Testis (tissue), 3 donors: ENCODE data around the gene BRAP. TPM values are rescaled to one million over a fixed set of nuclear protein-coding genes. Genes with fewer than 3 reads are reported as not detected.
"Not testable (repeated sequence)": the region's sequence is repeated elsewhere in the genome, so short reads cannot be mapped to it uniquely, and the experiment has no call there.

Experiments used
- DNase-seq: peaks from one replicate; pipeline ENCODE4 v3.0.0-alpha.2; 2019
- H3K27ac ChIP-seq, 2 donors: fragments of 200-600 bp; sonication (generic); one replicate each; pipeline ENCODE4 v1.5.1; 2019
- H3K27me3 ChIP-seq: fragments of 200-600 bp; sonication (generic); one replicate; pipeline ENCODE4 v1.5.1; 2019
- H3K36me3 ChIP-seq: fragments of 200-600 bp; sonication (generic); one replicate; pipeline ENCODE4 v1.5.1; 2017; ENCODE audit warnings: low read depth; ENCODE audit errors: missing control alignments
- H3K4me1 ChIP-seq: fragments of 200-600 bp; sonication (generic); one replicate; pipeline ENCODE4 v1.5.1; 2019
- H3K4me3 ChIP-seq, 2 donors: fragments of 200-600 bp; sonication (generic); one replicate each; pipeline ENCODE4 v1.5.1; 2017 to 2019
- H3K9me3 ChIP-seq: fragments of 200-600 bp; sonication (generic); one replicate; pipeline ENCODE4 v1.5.1; 2017
- POLR2A ChIP-seq: fragments of 450-650 bp; IDR thresholded peaks from one replicate; pipeline ENCODE4 v1.6.1; 2017; ENCODE audit warnings: antibody characterized with exemption, mild to moderate bottlenecking, moderate library complexity
- WGBS, 2 donors: methylation state at CpG; one replicate each; pipeline ENCODE4 v1.1.5; 2018; 5-methylcytosine and 5-hydroxymethylcytosine counted together
- intact Hi-C: fragments of 100-400 bp; cut with DNase I; formaldehyde crosslinking; loops from one replicate; pipeline ENCODE4 v1.15.1; 2023; ENCODE audit warnings: low total_unique reads
- polyA plus RNA-seq: library from polyadenylated mRNA; stranded (reverse); fragments of 350-450 nt; fragmentation: Illumina TruSeq; extraction: RNeasy Lipid Tissue Mini Kit (QIAGEN cat#74804); gene quantifications from one replicate; pipeline ENCODE4 v1.2.3, GENCODE V29; 2014; ENCODE audit warnings: low read depth, low replicate concordance; ENCODE audit not compliant: insufficient read depth
- total RNA-seq, 2 donors: library from RNA; depleted of rRNA; stranded (reverse); fragments of >200 nt; gene quantifications; one replicate each; pipeline ENCODE4 v1.2.3, GENCODE V29; 2016
- TF ChIP-seq, protein P1 (sequence below), 3 experiments: fragments of 450-650 bp in 2 of 3; fragments of 200-600 bp in 1 of 3; sonication (generic) in 1 of 3; IDR thresholded peaks; one replicate each; pipeline ENCODE4 v1.5.1; 2016 to 2019; ENCODE audit warnings: antibody characterized with exemption in 3 of 3, mild to moderate bottlenecking in 2 of 3, moderate library complexity in 1 of 3

Gene BRAP
- total and polyA plus RNA-seq, 3 donors from 2014 or later = 71.4 to 167 (median 99.1) TPM

DNA sequence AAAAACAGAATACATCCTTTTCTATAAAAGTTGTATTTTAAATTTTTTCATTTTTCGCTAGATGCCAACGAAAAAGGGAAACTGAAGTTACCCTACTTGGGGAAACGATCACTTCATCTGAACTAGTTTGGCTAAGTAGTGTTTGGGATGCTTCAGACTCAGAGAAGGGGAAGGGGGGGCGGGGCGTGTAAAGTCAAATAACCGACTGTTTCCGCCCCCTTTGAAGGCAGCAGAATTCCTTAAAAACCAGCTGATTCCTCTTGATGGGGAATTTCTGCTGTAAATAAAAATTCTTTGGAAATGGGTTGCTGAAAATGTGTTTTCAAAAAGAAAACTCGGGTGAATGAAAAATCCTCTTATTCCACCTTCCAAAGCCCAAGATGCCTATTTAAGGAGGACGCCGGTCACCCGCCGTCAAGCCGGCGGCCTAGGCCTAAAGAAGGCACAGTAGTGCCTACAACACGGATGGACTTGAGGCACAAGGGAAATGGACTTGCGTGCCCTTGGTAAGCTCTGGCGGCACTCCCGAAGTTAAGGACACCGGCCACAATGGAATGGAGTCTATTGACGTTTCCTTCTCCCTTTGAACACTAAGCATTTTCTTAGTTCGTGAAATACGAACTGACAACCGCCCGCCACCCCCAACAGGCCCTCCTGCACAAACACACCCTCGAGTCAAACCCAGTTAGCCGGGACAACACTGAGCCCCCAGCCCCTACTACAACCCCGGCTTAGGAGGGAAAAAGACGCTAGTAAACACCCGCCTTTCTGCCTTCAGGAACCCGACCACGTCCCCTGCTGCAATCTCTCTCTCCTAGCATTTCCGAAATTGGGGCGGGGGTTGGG is 88.5 kb downstream of the BRAP start:
- intact Hi-C loops = no loop called here

DNA sequence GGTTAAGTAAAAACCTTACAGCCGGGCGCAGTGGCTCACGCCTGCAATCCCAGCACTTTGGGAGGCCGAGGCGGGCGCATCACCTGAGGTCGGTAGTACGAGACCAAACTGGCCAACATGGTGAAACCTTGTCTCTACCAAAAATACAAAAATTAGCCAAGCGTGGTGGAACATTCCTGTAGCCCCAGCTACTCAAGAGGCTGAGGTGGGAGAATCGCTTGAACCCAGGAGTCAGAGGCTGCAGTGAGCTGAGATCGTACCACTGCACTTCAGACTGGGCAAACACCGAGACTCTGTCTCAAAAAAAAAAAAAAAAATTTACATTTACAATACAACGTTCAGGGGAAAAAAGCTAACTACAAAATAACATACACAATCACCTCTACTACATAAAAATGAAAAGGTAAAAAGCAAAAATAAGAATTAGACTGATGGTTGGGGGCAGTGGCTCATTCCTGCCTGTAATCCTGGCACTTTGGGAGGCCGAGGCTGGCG is 90.4 kb downstream of the BRAP start:
- H3K27me3 ChIP-seq, H3K9me3 ChIP-seq, H3K36me3 ChIP-seq, intact Hi-C loops, H3K4me3 ChIP-seq: not testable (repeated sequence)
- DNase-seq = peak; percentile 21
- H3K4me1 ChIP-seq = peaks cover 38% of the 10 kb centered on the region
- WGBS, 2 donors = 61 to 68% methylated on average over 15 of the region's 15 CpGs
- H3K27ac ChIP-seq = peak overlapping the region in 1 of 2 donors; percentile 20

More for the DNA sequence above, 88.5 kb downstream of the BRAP start:
- H3K36me3 ChIP-seq = no peaks in the 10 kb centered on the region
- H3K4me3 ChIP-seq = peak overlapping the region; percentile 82 to 92
- TF ChIP-seq, protein P1, sequence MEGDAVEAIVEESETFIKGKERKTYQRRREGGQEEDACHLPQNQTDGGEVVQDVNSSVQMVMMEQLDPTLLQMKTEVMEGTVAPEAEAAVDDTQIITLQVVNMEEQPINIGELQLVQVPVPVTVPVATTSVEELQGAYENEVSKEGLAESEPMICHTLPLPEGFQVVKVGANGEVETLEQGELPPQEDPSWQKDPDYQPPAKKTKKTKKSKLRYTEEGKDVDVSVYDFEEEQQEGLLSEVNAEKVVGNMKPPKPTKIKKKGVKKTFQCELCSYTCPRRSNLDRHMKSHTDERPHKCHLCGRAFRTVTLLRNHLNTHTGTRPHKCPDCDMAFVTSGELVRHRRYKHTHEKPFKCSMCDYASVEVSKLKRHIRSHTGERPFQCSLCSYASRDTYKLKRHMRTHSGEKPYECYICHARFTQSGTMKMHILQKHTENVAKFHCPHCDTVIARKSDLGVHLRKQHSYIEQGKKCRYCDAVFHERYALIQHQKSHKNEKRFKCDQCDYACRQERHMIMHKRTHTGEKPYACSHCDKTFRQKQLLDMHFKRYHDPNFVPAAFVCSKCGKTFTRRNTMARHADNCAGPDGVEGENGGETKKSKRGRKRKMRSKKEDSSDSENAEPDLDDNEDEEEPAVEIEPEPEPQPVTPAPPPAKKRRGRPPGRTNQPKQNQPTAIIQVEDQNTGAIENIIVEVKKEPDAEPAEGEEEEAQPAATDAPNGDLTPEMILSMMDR (IDR thresholded peaks at IDR 0.05) = no peak
- TF ChIP-seq POLR2A = no peak
- 2% methylated on average over 33 of the region's 33 CpGs for WGBS, 2 donors
- peaks cover 40% of the 10 kb centered on the region for H3K4me1 ChIP-seq
- peak overlapping the region; percentile 93 to 97 for H3K27ac ChIP-seq
- no peaks in the 10 kb centered on the region for H3K27me3 ChIP-seq
- H3K9me3 ChIP-seq = no peaks in the 10 kb centered on the region
- DNase-seq = peak; percentile 63

Other genes starting within 250 kb of the BRAP start
- 100 to 1,000 TPM; 145 to 165 TPM for gene ATXN2, start 86.6 kb downstream of the BRAP start, total RNA-seq
- 61.4 TPM for gene ATXN2, start 86.6 kb downstream of the BRAP start, polyA plus RNA-seq
- 10 to 100 TPM; 58.2 to 65.7 TPM for gene ACAD10, start 97 bp upstream of the BRAP start, total RNA-seq
- gene ACAD10, start 97 bp upstream of the BRAP start, polyA plus RNA-seq = 35.2 TPM
- 10 to 100 TPM; 58.4 to 76.6 TPM for gene ALDH2, start 81.0 kb upstream of the BRAP start, total RNA-seq
- gene ALDH2, start 81.0 kb upstream of the BRAP start, polyA plus RNA-seq = 96.4 TPM
- 10 to 100 TPM; 62.9 to 77.8 TPM for gene MAPKAPK5, start 156.3 kb upstream of the BRAP start, total RNA-seq
- gene MAPKAPK5, start 156.3 kb upstream of the BRAP start, polyA plus RNA-seq = 35.6 TPM